Frontal cortex (tissue), 4 donors: ENCODE data around the gene ADAMTS17. TPM values are rescaled to one million over a fixed set of nuclear protein-coding genes. Genes with fewer than 3 reads are reported as not detected.
A peak's percentile ranks its signal among the peaks of the same experiment; 100 is the strongest.

Source experiments
- DNase-seq, 2 donors: peaks; one replicate each; pipeline ENCODE4 v3.0.0; 2012; ENCODE audit warnings: low spot score in 2 of 2
- FAIRE-seq: peaks from 2 replicates; lab custom pipeline; 2012; peaks lifted over from hg19 to GRCh38; lab: Jason Lieb, UNC
- total RNA-seq: library from RNA; depleted of rRNA; stranded (reverse); fragments of >200 nt; gene quantifications from one replicate; pipeline ENCODE4 v1.2.3, GENCODE V29; 2014
- donor health status: control.
- donor health status: control.
- donor health status: control.

The ADAMTS17 gene
- total RNA-seq, 1 donor from 2014 or later: 9.4 TPM

DNA sequence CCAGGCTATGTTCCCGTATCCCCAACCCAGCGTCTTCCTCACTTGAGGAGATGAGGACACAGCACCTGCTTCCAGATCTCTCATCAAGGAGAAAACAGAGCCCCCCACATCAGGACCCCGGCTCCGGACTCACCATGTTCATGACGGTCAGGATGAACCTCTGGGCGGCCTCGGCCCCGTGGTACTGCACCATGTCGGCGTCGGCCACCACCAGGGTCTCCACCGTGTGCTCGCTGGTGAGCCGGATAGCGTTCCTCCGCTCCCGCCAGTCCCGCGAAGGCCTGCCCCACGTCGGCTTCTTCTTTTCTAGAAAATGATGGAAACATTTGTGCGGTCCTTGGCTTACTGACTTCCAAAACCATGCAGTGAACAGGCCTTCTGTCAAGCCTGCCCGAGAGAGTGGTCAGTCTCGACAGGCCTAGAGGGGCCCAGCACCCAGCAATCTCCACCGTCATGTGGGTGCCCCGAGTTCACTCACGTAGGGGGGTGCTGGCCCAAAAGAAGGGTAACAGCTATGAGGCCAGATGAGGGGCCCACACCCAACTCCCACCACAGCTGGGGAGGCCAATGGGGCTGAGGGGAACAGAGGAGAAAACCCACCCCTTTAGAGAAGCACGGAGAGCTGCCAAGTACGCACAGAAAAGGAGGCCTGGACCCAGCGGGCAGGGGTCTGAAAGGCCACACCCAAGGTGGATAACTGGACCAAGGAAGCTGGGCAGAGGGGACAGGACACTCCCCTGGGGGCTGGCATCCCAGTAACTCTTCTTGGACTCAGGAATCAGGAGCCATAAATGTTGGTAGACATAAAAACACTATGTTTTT is 60.5 kb downstream of the ADAMTS17 start:
- DNase-seq (no peak), FAIRE-seq (no peak)

DNA sequence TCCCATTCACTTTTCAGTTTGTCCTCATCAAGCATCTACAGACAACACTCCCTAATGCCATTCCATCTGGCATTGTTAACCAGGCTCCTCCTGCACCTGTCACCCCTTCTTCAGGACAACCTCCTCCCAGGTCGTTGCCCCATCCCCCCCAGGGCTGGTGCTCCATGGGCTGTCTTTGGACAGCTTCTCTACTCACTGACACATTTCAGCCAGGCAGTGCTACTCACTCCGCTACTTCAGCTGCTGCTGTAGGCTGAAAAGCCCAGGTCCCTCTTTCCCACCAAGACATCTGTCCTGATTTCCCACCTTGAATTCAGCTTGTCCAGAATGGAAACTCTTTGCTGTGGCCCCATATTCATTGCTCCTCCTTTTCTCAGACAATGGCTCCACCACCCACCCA is 61.9 kb downstream of the ADAMTS17 start:
- FAIRE-seq (no peak), DNase-seq (no peak)

DNA sequence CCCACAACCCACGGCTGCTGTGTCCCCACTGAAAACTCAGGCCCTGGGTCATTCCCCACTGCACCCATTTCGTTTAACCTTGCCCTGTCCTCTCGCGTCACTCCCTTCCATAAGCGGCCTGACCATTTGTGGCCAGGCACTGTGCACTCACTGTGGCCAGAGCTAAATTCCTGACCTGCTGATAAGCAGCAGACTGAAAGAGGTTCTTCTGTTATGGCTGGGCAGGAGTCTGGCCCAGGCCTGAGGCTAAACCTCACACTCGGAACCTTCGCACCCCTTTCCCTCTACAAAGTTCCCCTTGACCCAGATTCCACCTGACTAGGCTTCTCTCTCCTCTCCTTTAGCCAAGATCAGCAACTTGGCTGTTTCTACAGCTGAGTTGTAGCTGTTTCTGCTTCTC is 62.3 kb downstream of the ADAMTS17 start:
- DNase-seq (no peak), FAIRE-seq (no peak)

DNA sequence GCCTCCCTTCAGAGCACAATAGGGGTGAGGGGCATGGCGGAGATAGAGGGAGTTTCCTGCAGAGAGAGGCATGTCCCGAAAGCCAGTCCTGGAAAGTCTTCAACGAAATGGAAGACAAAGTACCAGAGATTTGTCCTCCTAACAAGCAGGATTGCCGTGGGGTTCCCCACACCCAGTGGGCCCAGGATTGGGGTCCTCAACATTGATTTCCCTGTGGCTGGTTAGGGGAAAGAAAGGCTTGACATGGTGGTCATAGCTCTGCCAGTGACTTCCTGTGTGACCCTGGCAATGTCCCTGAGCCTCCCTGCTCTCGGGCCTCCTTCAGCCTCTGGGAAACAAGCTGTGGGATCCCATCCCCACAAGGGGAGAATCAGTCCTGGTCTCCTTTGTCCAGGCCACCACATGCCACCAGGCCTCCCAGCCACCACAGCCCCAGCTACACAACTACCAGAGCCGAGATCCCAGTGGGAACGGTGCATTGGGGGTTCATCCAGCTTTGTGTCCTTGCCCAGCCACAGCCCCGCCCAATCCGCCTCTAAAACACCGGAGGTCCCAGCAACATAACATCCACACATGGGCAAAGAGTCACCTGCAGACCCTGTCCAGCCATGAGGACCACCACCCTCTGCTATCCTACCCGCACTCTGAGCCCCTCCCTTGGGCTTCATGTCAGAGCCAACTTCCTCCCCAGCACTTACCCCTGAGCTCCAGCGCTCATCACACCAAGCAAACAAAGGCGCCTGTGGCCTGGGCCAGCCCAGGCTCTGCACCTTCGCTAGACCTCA is 63.0 kb downstream of the ADAMTS17 start:
- FAIRE-seq (no peak), DNase-seq (no peak)

DNA sequence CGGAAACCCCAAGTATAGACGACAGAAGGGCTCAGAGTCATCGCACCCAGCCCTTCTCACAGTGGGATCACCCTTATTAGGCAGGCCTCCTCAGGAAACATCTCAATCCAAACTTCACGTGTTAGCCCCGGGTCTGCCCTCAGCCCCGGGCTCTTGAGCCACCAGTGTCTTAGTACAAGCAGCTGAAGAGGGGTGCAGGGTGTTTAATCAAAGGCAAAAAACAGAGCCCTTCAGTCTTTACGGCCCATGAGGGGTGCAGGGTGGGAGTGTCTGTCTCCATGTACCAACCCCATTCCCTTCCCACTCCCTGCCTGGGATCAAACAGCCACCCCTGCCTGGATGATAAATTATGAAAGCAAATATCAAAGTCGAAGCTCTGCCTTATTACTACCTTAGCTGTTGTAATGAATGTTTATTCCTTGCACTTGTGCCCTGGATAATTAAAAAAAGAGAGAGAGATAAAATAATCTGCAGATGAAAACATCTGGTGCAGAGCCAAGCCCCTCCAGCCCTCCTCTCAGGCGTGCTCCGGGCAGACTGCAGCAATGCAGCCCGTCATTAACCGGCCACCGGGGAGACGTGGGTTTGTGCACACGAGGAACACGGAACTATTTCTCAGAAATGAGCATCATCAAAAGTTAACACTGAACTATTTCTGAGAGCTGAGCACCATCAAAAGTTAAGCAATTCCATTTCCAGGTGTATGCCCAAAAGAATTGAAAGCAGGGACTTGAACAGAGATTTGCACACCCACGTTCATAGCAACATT is 64.5 kb downstream of the ADAMTS17 start:
- no peak for DNase-seq
- no peak for FAIRE-seq

DNA sequence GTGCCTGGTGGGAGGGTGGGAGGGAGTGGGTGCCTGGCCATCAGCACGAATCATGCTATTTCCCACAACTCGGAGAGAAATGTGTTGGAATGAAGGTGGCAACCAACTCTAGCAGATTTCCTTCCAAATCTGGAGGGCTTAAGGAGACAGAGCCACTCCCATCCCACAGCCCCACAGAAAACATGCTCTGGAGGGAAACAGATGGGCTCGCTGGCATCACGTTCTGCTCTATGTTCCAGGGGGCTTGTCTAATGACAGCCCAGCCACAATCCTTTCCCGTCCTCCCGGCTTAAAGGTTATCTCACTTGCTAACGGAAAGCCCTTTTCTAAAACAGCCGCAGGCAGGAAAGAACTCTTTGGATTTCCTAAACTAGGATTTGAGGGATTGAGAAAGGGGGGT is 65.3 kb downstream of the ADAMTS17 start:
- DNase-seq (no peak), FAIRE-seq (no peak)

DNA sequence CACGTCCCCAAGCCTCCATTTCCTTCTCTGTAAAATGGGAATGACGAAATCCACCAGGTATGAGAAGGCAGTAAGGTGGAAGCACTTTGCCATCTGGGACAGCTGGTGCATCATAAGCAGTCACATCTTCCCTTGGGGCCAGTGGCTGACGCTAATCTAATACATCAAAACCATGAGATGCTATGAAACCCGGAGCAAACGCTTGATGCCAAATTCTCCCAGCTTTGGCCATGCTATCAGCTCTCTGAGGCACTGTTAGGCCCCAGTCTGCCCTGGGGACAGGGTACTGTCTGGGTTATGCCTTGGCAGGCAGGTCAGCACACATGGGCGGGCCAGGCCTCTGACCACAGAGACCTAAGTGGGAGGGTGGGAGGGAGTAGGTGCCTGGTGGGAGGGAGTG is 66.1 kb downstream of the ADAMTS17 start:
- FAIRE-seq (no peak), DNase-seq (no peak)

DNA sequence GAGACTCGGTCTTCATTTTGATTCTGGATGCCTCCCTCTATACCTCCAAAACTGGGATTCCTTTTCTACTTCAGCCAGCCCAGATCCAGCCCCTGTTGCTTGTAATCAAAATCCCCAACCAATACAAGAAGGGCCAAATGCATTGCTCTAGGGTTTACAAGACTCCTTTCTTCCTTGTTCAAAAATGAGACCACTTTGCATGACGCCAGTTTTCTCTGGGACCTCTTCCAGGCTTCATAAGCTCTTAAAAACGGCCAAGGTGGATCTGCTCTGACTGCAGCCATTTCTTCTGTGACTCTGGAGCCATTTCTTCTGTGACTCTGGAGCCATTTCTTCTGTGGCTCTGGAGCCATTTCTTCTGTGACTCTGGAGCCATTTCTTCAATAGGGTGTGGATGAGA is 71.9 kb downstream of the ADAMTS17 start:
- no peak for DNase-seq
- no peak for FAIRE-seq

DNA sequence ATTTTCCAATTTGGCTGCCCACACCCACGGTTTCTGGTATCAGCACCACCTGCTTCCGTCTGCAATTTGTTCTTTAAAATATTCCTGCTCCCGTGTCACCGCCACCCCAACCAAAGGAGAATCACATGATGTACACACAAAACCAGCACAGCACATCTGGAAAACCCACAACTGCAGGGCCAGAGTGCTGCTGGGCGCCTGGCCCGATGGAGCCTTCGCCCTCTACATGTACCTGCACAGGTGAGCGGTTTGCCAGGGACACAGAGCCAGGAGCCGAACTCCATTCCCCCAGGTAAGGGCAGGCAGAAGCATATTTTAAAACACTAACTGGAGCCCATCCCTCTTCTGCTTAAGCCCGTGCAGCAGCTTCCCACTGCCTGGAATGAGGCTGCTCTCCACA is 75.6 kb downstream of the ADAMTS17 start:
- FAIRE-seq (no peak), DNase-seq (no peak)

DNA sequence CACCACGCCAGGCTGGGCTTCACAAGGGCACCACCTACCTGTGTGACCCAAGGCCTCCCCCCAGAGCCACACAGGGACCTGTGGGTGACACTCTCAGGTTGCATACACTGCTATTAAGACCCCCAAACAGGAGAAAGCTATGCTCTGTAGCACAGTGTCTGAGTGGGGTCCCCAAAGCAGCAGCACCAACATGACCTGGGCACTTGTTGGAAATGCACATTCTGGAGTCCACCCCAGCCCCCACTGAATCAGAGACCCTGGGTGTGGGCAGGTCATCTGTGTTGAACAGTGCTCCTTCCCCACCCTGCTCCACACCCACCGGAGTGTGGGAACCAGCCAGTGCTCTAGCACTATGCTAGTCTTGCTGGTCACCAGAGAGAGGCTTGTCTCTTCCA is 76.1 kb downstream of the ADAMTS17 start:
- no peak for DNase-seq
- no peak for FAIRE-seq

DNA sequence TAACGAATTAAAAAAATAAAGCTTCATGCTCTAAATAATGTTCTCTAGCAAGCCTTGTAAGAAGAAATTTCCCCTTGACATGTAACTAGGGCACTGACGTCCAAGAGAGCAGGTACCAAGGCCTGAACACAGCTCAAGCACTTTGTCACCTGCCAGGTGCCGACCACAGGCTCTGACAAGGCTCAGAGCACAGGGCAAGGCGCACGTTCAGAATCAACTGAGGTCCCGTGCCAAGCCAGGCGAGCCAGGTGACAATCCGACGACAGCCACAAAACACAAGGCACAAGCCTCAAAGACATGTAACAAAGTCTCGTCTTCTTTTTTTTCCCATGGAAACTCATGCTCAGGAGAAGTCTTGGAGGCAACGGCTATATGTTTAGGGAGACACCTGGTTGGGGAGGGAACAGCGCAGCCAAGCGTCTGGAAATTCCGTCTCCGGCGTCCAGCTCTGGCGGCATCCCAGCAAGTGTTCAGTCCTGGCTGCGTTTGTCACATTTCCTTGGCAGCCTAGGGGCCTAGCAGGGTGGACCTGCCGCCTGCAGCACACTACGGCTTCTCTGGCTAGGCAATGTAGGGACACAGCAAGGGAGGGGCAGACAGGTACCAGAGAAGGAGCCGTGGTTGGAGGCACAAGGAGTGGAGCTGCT is 76.7 kb downstream of the ADAMTS17 start:
- no peak for DNase-seq
- no peak for FAIRE-seq

DNA sequence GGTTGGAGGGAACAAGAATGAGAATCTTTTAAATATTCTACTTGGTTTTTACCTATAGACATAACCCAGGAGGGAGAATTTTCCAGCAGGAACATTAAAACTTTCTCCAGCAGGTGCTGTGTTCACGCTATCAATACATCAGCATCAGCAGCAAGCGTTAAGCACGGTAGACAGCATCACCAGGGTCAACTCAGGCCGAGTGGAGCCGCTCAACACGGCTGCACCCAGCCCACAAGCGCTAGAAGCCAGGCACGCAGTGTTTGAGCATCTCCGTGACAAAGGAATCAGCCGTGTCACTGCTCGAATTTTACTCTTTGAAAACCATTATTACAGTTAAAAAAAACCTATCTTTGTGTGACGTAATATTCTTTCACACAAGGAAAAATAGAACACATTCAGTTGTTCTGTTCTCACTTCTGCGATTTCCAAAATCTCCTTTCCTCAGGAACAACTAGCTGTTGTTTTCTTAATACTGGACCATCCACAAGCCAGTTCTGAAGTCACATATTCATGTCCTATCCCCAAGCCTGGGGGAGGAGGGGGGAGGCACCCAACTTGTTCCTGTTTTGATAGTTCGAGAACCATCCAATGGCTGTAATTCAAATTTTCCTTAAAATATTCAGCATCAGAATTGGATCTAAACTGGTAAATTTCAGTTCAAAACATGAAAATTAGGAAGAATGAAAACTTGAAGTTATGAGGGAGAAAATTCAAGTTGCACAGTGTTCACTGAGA is 77.9 kb downstream of the ADAMTS17 start:
- DNase-seq: peak in 1 of 2 donors; percentile 30

DNA sequence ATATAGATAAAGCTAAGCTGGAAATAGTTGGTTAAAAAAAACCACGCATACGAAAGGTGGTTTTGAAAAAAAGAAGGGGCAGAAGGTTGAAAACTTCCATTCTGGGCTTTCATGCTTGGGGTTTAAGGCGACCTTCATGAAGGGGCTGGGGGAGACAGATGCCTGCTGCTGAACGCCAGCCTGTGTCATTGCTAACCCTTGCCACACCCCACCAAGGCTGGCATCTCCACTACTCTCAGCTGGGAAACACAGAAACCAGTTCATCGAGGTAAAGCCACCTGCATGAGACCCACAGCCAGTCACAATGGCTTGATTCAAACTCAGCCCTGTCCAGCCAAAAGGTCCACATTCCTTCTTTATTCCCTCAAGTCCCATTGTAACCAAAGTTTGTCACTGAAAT is 78.7 kb downstream of the ADAMTS17 start:
- DNase-seq (no peak), FAIRE-seq (no peak)

More for the DNA sequence above, 77.9 kb downstream of the ADAMTS17 start:
- no peak for FAIRE-seq

DNA sequence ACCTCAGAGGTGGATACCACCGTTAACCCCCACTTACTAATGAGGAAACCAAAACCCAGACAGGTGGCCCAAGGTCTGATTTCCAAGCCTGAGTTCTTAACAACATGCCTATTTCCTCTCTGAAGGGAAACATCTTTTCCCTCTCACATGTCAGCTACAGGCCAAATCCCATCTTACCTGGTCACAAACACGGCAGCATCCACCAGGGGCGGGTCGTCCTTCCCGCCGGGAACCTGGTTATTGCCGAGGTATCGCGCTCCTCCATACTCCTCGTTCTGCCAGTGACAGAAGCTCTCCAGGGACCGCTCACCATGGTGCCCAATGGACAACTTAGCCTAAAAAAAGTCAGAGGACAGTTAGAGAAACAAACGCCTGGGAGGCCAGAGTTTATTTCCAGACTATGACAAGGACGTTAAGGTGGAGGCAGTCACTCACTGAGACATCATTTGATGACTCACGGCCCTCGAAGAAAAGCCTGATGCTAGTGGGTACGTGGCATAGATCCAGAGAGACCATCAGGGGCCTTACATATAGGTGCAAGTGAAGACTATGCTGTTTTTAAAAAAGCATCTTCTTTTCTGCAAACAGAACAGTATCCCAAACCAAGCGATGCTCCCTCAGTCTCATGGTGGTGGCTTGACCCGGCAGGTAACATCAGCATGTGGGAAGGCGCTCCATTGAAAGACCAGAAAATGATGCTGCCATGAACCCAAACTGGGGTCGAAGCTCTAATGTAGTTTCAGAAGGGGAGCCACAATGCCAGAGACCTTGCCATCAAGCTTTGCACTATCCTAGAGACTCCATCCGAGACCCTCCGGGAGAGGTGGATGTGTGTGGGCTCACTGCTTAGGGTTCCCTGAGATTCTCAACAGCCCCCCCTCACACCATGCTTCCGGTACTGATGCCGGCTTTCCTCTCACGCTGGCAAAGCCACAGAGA is 80.2 kb downstream of the ADAMTS17 start:
- no peak for DNase-seq
- FAIRE-seq: no peak

DNA sequence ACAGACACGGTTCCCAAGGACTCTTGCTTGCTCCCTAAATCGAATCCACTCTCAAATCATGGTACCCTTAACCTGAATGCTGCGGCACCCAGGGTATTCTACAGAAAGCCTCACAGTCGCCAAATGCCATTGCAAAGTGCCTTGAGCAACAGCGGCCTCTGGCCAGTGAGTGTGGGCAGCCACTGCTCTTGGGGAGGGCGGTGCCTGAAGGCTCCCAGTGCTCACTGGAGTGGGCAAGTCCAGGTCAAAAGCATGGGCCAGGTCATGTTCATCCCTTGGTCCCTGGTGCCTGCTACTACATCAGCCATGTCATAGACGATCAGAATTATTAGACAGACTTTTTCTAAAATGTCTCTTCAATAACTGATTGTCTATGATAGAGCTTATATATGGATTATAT is 82.5 kb downstream of the ADAMTS17 start:
- FAIRE-seq (no peak), DNase-seq (no peak)

DNA sequence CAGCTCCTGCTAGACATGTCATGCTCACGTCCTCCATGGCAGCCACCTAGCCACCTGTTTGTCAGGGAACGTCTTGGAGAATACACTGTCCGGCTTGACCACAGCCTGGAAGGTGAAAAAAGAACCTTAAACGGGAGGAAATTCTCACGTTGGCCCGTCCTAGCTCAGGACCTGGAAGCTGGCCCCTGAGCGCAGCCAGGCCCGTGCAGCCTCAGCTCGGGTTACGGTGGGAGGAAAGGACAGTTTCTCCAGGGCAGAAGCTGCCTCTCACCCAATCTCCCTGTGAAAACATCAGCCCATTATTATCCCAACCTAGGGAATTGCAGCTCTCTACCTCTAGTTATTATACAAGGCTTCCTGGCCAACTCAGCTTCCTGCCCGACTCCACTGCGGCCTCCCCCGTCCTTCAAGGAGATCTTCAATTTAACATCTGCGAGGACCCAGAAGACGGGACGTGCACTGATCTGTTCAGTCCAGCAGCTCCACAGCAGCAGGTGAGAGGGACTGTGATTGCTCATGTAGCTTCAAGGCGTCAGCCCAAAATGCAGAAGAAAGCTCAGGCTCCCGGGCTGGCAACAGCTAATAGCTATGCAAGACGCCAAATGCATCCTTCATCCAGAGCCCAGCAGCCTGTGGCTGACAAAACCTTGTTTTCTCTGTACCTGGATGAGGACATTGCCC is 84.7 kb downstream of the ADAMTS17 start:
- no peak for FAIRE-seq
- no peak for DNase-seq

DNA sequence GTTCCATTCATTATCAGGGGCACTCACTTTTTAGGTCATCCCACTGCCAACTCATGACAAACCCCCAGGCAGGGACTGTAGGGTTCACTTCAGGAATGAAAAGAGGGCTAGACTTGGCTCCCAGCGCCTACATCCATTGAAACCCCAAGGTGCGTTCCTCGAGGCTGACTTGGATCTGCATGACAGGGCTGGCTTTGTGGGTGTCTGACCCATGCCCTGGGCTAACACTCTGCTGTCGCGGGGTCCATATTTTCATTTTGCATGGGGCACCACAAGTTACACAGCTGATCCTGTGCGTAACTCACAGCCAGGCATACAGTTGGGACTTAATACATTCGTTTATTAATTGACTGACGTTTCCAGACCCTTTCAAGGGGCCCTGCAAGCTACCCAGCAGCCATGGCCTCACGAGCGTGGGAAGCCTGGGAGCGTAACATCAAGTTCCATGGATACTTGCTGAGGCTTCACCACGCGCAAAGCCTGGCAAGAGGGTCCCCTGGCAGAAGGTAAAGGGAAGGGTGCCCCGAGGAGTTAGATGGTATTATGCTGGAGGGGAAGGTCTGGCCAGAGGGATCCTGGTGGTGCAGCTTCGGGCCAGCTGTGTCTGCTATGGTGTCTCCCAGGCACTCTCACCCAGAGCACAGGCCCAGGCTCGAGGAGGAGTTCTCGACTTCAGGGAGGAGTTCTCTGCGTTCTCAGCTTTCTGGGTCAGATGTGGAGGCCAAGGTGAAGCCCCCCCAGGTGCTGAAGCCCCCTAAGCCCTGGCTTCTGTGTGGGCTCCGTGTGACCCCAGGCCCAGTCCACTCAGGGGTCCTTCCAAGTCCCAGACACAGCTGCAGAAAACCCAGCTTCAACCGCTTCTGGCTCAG is 85.4 kb downstream of the ADAMTS17 start:
- no peak for FAIRE-seq
- DNase-seq: no peak
